Fibroblast of lung (primary cell): ENCODE measurements around the gene COL19A1. TPM values are rescaled to one million over a fixed set of nuclear protein-coding genes. Genes with fewer than 3 reads are reported as not detected.

Source experiments
- DNase-seq, 2 donors: peaks; one replicate each; pipeline versions ENCODE4 v3.0.0 to v3.0.0-alpha.2; 2010; ENCODE audit warnings: low read depth in 2 of 2
- H2AFZ ChIP-seq: 2 replicates; pipeline ENCODE4 v1.5.1; 2012; ENCODE audit warnings: low read length, control low read depth, inconsistent platforms
- H3K27ac ChIP-seq: 2 replicates; pipeline ENCODE4 v1.5.1; 2011; ENCODE audit warnings: low read length, control low read depth; ENCODE audit not compliant: insufficient read depth
- H3K27me3 ChIP-seq: 2 replicates; pipeline ENCODE4 v1.5.1; 2011; ENCODE audit warnings: mild to moderate bottlenecking, low read length; ENCODE audit not compliant: control insufficient read depth, insufficient read depth
- H3K36me3 ChIP-seq: 2 replicates; pipeline ENCODE4 v1.5.1; 2011; ENCODE audit warnings: low read length; ENCODE audit not compliant: control insufficient read depth, insufficient read depth
- H3K4me1 ChIP-seq: 2 replicates; pipeline ENCODE4 v1.5.1; 2011; ENCODE audit warnings: low read length; ENCODE audit not compliant: control insufficient read depth, insufficient read depth; ENCODE audit errors: extremely low read depth
- H3K4me2 ChIP-seq: 2 replicates; pipeline ENCODE4 v1.5.1; 2011; ENCODE audit warnings: low read length, control low read depth; ENCODE audit not compliant: insufficient read depth; ENCODE audit errors: extremely low read depth
- H3K4me3 ChIP-seq, 4 experiments: fragments of 200-600 bp in 1 of 4; sonication (generic) in 1 of 4; replicated peaks in 1 of 4; 2 replicates each; pipeline ENCODE4 v1.5.1; 2011 to 2016; ENCODE audit warnings: low read length in 4 of 4, low read depth in 3 of 4, mild to moderate bottlenecking in 3 of 4, control low read depth in 2 of 4, inconsistent platforms in 1 of 4, mixed read lengths in 1 of 4; ENCODE audit not compliant: insufficient read depth in 1 of 4; ENCODE audit errors: control extremely low read depth in 1 of 4
- H3K79me2 ChIP-seq: 2 replicates; pipeline ENCODE4 v1.5.1; 2012; ENCODE audit warnings: mild to moderate bottlenecking, low read length, inconsistent platforms; ENCODE audit not compliant: control insufficient read depth, insufficient read depth
- H3K9ac ChIP-seq: 2 replicates; pipeline ENCODE4 v1.5.1; 2011; ENCODE audit warnings: mild to moderate bottlenecking, low read length, control low read depth; ENCODE audit not compliant: insufficient read depth
- H3K9me3 ChIP-seq: 2 replicates; pipeline ENCODE4 v1.5.1; 2012; ENCODE audit warnings: low read depth, low read length; ENCODE audit not compliant: control insufficient read depth, insufficient read depth
- H4K20me1 ChIP-seq: 2 replicates; pipeline ENCODE4 v1.5.1; 2011; ENCODE audit warnings: low read length; ENCODE audit not compliant: control insufficient read depth, insufficient read depth; ENCODE audit errors: extremely low read depth
- EZH2 ChIP-seq: IDR thresholded peaks from 2 replicates; pipeline ENCODE4 v1.5.1; 2012; ENCODE audit warnings: low read length, control low read depth, mild to moderate bottlenecking; ENCODE audit errors: missing control alignments
- polyA plus RNA-seq, 2 donors: library from polyadenylated mRNA; depleted of rRNA in 1 of 2; stranded (reverse) in 1 of 2; unstranded in 1 of 2; fragments of >200 nt; gene quantifications; 2 replicates each; pipeline ENCODE4 v1.2.1, GENCODE V29; 2011 to 2012; ENCODE audit warnings: missing spikeins in 1 of 2
- total RNA-seq: library from RNA; depleted of rRNA; stranded (reverse); fragments of >200 nt; gene quantifications from 2 replicates; pipeline ENCODE4 v1.2.1, GENCODE V29; 2014
- TF ChIP-seq, protein P1 (sequence below), 2 donors: IDR thresholded peaks in 1 of 2; conservative IDR thresholded peaks in 1 of 2; 1 replicate in 1 of 2; 2 replicates in 1 of 2; pipeline ENCODE4 v1.5.1; 2011 to 2012; ENCODE audit warnings: low read length in 2 of 2, control low read depth in 1 of 2, inconsistent platforms in 1 of 2, low read depth in 1 of 2, mild to moderate bottlenecking in 1 of 2

Gene COL19A1
- total and polyA plus RNA-seq, 2 donors (not counting 1 experiment from before 2014, with no cell fraction given) = 0.01 TPM; not detected in 1

DNA sequence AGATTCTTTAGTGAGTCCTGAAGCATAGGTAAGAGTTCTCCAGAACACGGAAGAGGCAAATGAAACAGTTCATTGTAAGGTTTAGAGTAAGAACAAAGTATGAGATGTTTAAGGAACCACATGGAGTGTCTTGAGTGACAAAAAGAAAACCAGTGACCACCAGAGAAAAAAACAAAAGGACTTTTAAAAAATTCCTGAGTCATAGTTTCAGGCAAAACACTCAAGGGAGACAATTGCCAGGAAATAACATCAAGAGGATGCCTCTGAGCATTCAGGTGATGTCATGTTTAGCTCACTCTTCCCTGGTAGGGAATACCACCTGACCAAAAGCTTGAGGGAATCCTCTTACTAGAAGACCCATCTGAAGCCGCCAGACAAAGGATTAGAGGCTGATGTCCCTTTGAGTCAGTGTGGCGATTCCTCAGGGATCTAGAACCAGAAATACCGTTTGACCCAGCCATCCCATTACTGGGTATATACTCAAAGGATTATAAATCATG, 110.3 kb downstream of the COL19A1 start:
- Histone ChIP-seq H3K36me3 (no peaks in the 10 kb centered on the region), H2AFZ (no peak overlapping the region), H3K9ac (no peak overlapping the region), H3K4me3 (no peak overlapping the region), H3K27me3 (no peaks in the 10 kb centered on the region), H3K79me2 (no peaks in the 10 kb centered on the region), H3K4me1 (no peaks in the 10 kb centered on the region), H4K20me1 (no peaks in the 10 kb centered on the region), H3K27ac (no peak overlapping the region), H3K4me2 (no peak overlapping the region), H3K9me3 (no peaks in the 10 kb centered on the region)
- TF ChIP-seq, protein P1, sequence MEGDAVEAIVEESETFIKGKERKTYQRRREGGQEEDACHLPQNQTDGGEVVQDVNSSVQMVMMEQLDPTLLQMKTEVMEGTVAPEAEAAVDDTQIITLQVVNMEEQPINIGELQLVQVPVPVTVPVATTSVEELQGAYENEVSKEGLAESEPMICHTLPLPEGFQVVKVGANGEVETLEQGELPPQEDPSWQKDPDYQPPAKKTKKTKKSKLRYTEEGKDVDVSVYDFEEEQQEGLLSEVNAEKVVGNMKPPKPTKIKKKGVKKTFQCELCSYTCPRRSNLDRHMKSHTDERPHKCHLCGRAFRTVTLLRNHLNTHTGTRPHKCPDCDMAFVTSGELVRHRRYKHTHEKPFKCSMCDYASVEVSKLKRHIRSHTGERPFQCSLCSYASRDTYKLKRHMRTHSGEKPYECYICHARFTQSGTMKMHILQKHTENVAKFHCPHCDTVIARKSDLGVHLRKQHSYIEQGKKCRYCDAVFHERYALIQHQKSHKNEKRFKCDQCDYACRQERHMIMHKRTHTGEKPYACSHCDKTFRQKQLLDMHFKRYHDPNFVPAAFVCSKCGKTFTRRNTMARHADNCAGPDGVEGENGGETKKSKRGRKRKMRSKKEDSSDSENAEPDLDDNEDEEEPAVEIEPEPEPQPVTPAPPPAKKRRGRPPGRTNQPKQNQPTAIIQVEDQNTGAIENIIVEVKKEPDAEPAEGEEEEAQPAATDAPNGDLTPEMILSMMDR (conservative IDR thresholded peaks at IDR 0.05 in 1 of 2, IDR thresholded peaks at IDR 0.05 in 1 of 2; ENCODE audit: low read depth in 1 of 2, low read length in 2 of 2) = no peak
- no peak for TF ChIP-seq EZH2
- DNase-seq = no peak

DNA sequence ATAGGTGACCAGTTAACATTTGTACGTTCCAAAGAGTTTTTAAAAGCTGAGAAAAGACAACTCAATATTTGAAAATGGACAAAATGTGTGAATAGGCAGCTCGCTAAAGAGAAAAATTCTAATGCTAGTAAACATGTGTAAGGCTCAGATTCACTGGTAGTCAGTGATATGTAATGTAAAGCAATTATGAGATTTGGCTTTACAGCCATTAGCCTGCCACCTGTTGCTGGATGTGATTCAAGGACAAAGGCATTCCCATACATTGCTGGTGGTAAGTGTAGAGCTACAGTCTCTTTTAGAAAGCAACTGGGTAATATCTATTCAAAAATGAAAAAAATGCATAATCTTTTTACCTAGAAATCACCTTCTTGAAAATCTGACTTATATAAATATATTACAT, 114.3 kb downstream of the COL19A1 start:
- H3K4me1 ChIP-seq = no peaks in the 10 kb centered on the region
- DNase-seq = no peak
- no peak overlapping the region for H3K4me3 ChIP-seq
- no peaks in the 10 kb centered on the region for H3K36me3 ChIP-seq
- no peak overlapping the region for H3K4me2 ChIP-seq
- H3K79me2 ChIP-seq = no peaks in the 10 kb centered on the region
- no peaks in the 10 kb centered on the region for H4K20me1 ChIP-seq
- TF ChIP-seq EZH2 = no peak
- TF ChIP-seq, protein P1 (conservative IDR thresholded peaks at IDR 0.05 in 1 of 2, IDR thresholded peaks at IDR 0.05 in 1 of 2; ENCODE audit: low read depth in 1 of 2, low read length in 2 of 2) = no peak
- no peaks in the 10 kb centered on the region for H3K9me3 ChIP-seq
- no peaks in the 10 kb centered on the region for H3K27me3 ChIP-seq
- no peak overlapping the region for H2AFZ ChIP-seq
- H3K27ac ChIP-seq = no peak overlapping the region
- H3K9ac ChIP-seq = no peak overlapping the region

DNA sequence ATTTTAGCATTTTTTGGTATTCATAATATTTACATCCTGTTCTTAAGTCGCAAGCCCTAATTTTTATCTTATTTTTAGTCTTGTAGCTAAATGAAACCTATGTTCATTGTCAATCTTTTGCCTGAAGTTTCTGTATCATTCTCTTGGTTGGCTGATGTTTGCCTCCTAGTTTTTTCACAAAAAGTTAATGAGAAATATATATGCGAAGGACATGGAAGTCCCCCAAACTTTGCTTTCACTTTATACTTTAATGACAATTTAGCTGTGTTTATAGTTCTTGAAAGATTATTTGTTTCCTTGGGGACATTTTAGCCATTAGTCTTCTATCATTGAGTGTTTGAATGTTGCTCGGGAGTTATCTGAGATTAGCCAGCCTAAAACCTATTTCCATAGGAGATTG, 118.2 kb downstream of the COL19A1 start:
- Histone ChIP-seq H3K4me1 (no peaks in the 10 kb centered on the region), H3K9me3 (no peaks in the 10 kb centered on the region), H3K9ac (no peak overlapping the region), H3K79me2 (no peaks in the 10 kb centered on the region), H3K4me3 (no peak overlapping the region), H3K36me3 (no peaks in the 10 kb centered on the region), H4K20me1 (no peaks in the 10 kb centered on the region), H3K4me2 (no peak overlapping the region), H3K27ac (no peak overlapping the region), H2AFZ (no peak overlapping the region), H3K27me3 (no peaks in the 10 kb centered on the region)
- TF ChIP-seq EZH2 = no peak
- TF ChIP-seq, protein P1 (conservative IDR thresholded peaks at IDR 0.05 in 1 of 2, IDR thresholded peaks at IDR 0.05 in 1 of 2; ENCODE audit: low read depth in 1 of 2, low read length in 2 of 2) = no peak
- no peak for DNase-seq
